ENCODE results near the gene PRG3. TPM values are rescaled to one million over a fixed set of nuclear protein-coding genes. Genes with fewer than 3 reads are reported as not detected.

The PRG3 gene
- total RNA-seq, 1 experiment from 2014 or later: not detected

GRCh38 chr11:57396744-57397143 is 15.8 kb upstream of the PRG3 start:
- Histone ChIP-seq H2BK12ac (ENCODE audit: insufficient read length, low read depth, low read length) (no peak overlapping the region), H3K4me2 (ENCODE audit: insufficient read depth, insufficient read length, low read length) (no peak overlapping the region), H3K23me2 (ENCODE audit: insufficient read length, low read depth, low read length, poor library complexity, severe bottlenecking) (no peaks in the 10 kb centered on the region), H4K20me1 (ENCODE audit: control insufficient read depth, insufficient read depth, insufficient read length) (no peaks in the 10 kb centered on the region), H3K27ac (ENCODE audit: insufficient read length, low read depth, low read length) (no peak overlapping the region), H3K23ac (ENCODE audit: insufficient read length, low read depth, low read length) (no peak overlapping the region), H3K27me3 (ENCODE audit: insufficient read depth, low read length) (no peaks in the 10 kb centered on the region), H4K5ac (ENCODE audit: insufficient read length, low read depth, low read length) (no peak overlapping the region), H3K79me2 (ENCODE audit: insufficient read depth, low read length) (no peaks in the 10 kb centered on the region), H2AK5ac (ENCODE audit: insufficient read length, low read length) (no peak overlapping the region), H3K56ac (ENCODE audit: insufficient read length, low read depth, low read length) (no peak overlapping the region), H4K91ac (ENCODE audit: insufficient read length, low read depth, low read length) (no peak overlapping the region), H2BK15ac (ENCODE audit: low read depth, low read length) (no peak overlapping the region), H3K9me3 (ENCODE audit: control insufficient read depth, low read depth, low read length) (no peaks in the 10 kb centered on the region), H3K14ac (ENCODE audit: insufficient read depth, low read length) (no peak overlapping the region), H2BK20ac (ENCODE audit: low read depth, low read length, poor library complexity, severe bottlenecking) (no peak overlapping the region), H4K8ac (replicated peaks; ENCODE audit: insufficient read length, low read depth, low read length) (no peak overlapping the region), H3T11ph (ENCODE audit: low read length) (no peak overlapping the region), H3K4me1 (ENCODE audit: insufficient read depth, low read length) (no peaks in the 10 kb centered on the region), H3K9ac (ENCODE audit: extremely low read depth, insufficient read length, low read length) (no peak overlapping the region), H2AFZ (ENCODE audit: low read length) (no peak overlapping the region), H3K4ac (ENCODE audit: low read depth, low read length) (no peak overlapping the region), H2BK120ac (ENCODE audit: low read depth, low read length, poor library complexity, severe bottlenecking) (no peak overlapping the region), H3K79me1 (ENCODE audit: insufficient read depth, low read depth, low read length, poor library complexity, severe bottlenecking) (no peaks in the 10 kb centered on the region), H3K18ac (ENCODE audit: insufficient read length, low read depth, low read length) (no peak overlapping the region), H2BK5ac (ENCODE audit: insufficient read length, low read length) (no peak overlapping the region)
- TF ChIP-seq, protein P1, sequence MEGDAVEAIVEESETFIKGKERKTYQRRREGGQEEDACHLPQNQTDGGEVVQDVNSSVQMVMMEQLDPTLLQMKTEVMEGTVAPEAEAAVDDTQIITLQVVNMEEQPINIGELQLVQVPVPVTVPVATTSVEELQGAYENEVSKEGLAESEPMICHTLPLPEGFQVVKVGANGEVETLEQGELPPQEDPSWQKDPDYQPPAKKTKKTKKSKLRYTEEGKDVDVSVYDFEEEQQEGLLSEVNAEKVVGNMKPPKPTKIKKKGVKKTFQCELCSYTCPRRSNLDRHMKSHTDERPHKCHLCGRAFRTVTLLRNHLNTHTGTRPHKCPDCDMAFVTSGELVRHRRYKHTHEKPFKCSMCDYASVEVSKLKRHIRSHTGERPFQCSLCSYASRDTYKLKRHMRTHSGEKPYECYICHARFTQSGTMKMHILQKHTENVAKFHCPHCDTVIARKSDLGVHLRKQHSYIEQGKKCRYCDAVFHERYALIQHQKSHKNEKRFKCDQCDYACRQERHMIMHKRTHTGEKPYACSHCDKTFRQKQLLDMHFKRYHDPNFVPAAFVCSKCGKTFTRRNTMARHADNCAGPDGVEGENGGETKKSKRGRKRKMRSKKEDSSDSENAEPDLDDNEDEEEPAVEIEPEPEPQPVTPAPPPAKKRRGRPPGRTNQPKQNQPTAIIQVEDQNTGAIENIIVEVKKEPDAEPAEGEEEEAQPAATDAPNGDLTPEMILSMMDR (conservative IDR thresholded peaks at IDR 0.05): no peak
- Mint-ChIP-seq H3K27me3 (ENCODE audit: low read depth) (peaks cover 17% of the 10 kb centered on the region), H3K9me3 (no peaks in the 10 kb centered on the region), H3K36me3 (ENCODE audit: insufficient read depth in 1 of 3, low read depth in 3 of 3) (no peaks in the 10 kb centered on the region), H3K4me3 (no peak overlapping the region), H3K4me1 (no peaks in the 10 kb centered on the region), H3K27ac (no peak overlapping the region)
- no CpG with 5 or more reads among the region's 2 CpGs for WGBS (ENCODE audit: extremely low coverage, insufficient read length, low lambda C conversion rate)
- no peak for DNase-seq

All from H9 (cell line).